NCI-H524 (cell line): Measurements from ENCODE around the gene TRAF2.

Source experiments
- DNase-seq, 2 experiments: peaks; one replicate each; lab custom pipeline; 2025; lab: John Stamatoyannopoulos, UW

TRAF2 gene

GRCh38 chr9:136937186-136938001 lies 51.1 kb downstream of the TRAF2 start:
- DNase-seq = no peak

GRCh38 chr9:136939431-136939995 lies 53.2 kb downstream of the TRAF2 start:
- no peak for DNase-seq

- DNase-seq = no peak
Observed at GRCh38 chr9:136939996-136940525, 53.7 kb downstream of the TRAF2 start.

DNA sequence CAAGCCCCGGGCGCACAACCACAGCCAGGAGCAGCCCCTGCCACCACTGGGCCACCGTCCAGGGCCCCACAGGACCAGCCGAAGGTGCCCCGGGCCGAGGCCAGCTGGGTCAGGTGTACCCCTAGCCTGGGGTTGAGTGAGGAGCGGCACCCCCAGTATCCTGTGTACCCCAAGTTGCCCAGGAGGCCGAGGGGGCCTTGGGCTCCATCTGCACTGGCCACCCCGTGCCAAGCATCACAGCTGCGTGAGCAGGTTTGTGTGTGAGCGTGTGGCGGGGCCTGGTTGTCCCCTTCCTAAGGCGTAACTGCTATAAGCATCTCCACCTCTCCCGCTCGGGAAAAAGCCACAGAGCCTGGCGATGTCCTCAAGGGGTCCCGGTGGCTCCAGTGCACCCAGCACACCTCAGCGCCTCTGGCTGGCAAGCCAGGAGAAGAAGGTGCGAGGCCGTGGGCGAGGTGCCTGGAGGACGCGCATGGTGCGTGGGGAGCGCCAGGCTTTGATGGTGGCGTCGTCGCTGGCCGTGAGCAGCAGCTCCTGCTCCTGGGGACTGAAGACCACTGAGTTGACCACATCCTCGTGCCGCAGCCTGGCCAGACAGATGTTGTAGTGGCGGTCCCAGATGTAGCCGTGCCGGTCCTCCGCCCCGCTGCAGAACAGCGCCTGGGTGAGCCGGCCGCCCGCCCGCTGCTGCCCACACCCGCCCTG lies 54.4 kb downstream of the TRAF2 start:
- no peak for DNase-seq

- no peak for DNase-seq
Observed at GRCh38 chr9:136941231-136942111, 55.2 kb downstream of the TRAF2 start.

DNA sequence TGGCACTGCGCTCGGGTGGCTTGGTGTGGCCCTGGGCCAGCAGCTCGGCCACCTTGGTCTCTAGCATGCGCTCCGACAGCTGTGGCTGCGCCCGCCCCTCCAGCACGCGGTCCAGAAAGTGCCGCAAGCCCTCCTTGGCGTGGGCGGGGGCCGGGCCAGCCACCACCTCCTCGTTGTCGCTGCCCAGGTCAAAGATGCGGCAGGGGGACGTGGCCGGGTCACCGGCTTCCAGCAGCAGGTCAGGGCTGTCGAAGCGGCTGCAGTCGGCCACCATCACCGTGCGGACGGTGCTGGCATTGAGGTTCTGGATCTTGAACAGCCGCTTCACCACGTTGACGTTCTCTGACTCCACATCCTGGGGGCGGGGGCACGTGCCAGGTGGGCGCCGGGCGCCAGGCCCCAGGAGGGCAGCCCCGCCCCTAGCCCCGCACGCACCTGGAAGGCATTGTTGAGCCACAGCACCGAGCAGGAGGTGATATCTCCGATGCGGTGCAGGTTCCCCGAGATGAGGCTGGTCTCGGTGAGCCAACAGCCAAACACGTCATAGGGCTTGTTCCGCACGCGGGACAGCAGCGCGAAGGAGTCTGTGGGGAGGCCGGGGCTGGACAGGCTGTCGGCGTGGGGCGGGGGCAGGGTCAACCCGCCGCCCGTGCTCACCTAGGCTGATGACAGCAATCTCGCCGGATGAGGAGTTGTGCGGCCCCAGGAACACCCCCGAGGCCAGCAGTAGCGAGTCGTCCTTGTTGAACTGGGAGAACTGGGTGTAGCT lies 56.0 kb downstream of the TRAF2 start:
- DNase-seq = no peak

- no peak for DNase-seq
Observed at GRCh38 chr9:136942881-136943230, 56.5 kb downstream of the TRAF2 start.

DNA sequence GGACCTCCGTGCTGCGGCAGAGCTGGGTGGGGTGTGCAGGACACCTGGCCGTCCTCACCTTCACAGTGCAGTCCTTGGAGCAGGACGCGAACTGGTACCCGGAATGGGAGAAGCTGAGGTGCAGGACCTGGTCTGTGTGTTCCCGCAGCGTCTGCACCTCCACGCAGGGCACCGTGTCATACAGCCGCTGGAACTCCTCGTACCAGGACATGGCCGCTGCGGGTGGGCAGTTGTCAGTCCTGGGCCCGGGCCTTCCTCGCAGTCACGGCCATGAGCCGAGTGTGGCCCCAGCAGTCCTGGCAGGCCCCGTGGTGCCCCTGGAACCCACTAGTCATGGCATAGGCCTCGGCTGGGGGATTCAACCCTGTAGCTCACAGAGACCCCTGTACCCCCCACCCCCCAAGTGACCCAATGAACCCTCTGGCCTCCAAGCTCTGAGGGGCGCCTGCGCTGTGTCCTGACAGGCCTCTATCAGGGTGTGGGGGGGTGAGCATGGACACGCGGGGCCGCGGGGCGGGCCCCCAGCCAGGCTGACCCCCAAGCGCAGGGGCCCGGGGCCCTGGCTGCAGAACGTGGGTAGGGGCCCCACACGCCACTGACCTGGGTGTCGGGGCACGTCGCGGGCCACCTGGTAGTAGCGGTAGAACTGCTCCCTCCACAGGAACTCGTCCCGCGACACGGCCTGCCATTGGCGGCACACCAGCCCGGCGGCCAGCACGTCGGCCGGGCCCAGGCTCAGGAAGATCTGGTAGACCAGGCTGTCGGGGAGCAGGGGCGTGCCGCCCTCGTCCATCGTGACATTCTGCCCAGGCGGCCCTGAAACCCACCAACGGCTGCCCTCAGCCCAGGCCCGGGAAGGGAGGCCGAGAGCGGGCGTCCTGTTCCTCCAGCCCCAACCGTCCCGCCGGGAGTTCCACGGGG lies 57.2 kb downstream of the TRAF2 start:
- peak in 1 of 2 experiments; percentile 46 for DNase-seq

DNA sequence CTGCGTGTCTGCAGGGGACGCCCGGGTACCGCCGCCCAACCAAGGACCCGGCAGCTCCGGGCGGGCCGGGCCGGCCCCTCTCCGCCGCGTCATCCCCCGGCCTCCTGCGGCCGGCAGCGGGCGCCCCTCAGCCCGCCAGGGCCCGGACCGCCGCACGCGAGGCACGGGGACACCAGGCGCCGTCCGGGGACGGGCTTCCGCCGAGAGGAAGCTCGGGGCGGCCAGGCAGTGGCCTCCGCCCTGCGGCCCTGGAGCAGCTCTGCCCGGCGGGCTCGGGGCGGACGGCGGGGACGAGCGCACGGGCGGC lies 57.8 kb downstream of the TRAF2 start:
- DNase-seq = no peak

DNA sequence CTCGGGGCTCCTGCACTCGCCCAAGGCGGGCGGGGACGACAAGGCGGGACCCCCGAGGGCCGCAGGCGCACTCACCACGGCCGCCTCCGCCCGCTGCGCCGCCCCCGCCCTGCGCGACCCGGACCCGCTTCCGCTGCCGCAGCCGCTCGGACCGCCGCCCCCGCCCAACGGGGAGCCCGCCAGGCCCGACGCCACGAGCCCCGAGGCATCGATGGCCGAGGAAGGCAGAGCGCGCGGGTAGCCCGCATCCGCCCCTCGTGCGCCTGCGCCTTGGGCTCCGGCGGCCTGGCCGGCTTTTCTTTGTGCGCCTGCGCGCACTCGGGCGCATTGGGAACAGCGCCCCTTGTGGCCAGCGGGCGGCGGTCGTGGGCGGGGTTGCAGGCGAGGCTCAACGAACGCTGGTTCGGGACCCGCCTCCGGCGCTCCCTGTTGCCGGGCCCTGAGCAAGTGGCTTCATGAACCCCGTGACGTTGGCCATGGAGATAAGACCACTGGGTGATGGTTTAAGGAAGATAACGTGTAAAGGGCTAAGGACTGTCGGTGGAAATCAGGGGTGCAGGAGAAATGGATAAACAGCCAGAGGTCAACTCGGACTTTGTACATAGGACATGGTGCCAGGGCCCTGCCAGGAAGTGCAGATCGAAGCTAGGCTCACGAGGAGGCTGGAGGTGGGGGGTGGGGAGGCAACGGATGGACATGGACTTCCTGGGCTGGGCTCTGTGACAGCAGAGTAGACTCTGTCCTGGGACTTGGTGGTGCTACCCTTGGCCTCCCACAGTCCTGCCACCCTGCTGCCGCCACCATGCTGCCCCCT lies 58.4 kb downstream of the TRAF2 start, which contains the start of the genes C8G and FBXW5:
TSS of gene C8G (plus strand) at position 725 of the 814 bp plus-strand sequence. CDS start at position 803, 78 bp downstream.
TSS of gene FBXW5 (minus strand) at position 220 of the 814 bp plus-strand sequence. CDS start 655 bp downstream, outside the sequence.
- DNase-seq = peak; percentile 92 to 95

GRCh38 chr9:136945333-136946227 lies 59.3 kb downstream of the TRAF2 start:
- peak in 1 of 2 experiments; percentile 33 for DNase-seq

- no peak for DNase-seq
Observed at GRCh38 chr9:136946228-136947027, 60.1 kb downstream of the TRAF2 start.

DNA sequence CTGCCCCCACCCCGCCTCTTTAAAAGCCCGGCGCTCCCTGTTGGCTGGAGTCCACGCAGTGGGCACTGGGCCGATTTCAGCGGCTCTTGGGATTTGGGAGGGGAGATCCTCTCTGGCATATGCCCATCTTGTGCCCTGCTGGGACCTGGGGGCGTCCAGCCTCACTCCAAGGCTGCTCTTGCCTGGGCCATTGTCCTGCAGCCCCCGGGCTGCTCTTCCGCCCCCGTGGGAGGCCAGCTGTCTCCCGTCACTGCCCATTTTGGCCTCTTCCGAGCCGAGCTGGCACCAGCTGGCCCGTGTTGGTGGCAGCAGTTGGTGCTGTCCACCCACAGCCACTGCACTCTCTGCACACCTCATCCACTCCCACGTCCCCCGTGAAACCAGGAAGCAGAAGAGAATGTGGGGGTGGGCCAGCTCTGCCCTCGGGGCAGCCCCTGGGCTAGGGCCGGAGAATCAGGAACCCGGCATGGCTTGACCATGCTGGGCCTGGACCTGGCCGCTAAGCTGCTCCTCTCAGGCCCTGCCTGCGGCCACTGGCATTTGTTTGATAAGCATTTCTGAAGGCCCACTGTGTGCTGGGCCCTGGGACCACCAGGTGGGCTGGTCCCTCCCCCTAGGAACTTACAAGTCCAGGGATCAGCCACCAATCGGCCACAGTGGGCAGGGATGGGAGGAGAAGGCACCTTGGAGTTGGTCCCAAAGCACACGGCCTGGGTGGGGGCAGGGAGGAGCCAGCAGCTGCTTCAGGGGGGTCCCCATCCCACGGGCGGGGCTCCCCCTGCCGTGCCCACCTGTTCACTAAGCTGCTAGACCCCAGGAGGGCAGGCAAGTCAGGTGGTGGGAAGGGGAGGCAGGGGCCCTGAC lies 60.9 kb downstream of the TRAF2 start:
- DNase-seq = no peak

- peak in 1 of 2 experiments; percentile 48 for DNase-seq
Observed at GRCh38 chr9:136947955-136948510, 61.7 kb downstream of the TRAF2 start.

DNA sequence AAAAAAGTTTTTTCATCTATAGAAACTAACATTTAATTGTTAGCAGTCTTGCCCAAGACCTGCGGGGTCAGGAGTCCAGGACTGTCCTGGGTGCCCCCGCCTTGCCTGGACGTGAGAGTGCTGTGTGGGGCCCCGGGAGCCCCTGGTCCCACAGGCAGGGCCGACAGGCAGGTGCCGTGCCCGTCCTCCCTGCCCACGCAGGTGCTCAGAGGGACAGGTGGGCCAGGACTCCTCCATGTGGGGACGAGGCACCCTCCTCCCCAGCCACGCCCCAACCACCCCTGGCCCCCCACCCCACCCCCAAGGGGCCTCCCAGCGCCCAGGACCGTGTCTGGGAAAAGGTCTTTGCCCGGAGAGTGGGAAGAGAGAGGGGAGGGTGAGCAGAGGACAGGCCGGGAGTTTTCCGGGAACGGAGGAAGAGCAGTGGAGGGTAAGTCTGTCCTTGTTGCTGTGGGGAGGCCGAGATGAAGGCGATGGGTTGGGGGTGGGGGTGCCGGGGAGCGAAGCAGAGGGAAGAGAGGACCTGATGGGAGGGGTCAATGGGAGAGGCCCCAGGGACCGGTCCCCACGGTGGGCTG lies 63.0 kb downstream of the TRAF2 start:
- DNase-seq = no peak
